Activated CD4-positive, alpha-beta T cell treated with anti-CD3 and anti-CD28 coated beads, Interleukin-2, amount 50 U/mL, for 1 hour (primary cell): ENCODE measurements around the gene PPP4R2.
"Not testable (repeated sequence)": the region's sequence is repeated elsewhere in the genome, so short reads cannot be mapped to it uniquely, and the experiment has no call there.

Experiments
- DNase-seq: peaks from one replicate; pipeline ENCODE4 v3.0.0-alpha.2; 2020

The PPP4R2 gene

GRCh38 chr3:73026760-73027113 lies 30.1 kb downstream of the PPP4R2 start:
- DNase-seq = no peak

GRCh38 chr3:73028803-73029202 lies 32.2 kb downstream of the PPP4R2 start:
- DNase-seq = no peak

GRCh38 chr3:73029321-73029796 lies 32.7 kb downstream of the PPP4R2 start:
- no peak for DNase-seq

- no peak for DNase-seq
These were observed 33.5 kb downstream of the PPP4R2 start for GRCh38 chr3:73030073-73030597.

GRCh38 chr3:73031573-73032103 lies 35.0 kb downstream of the PPP4R2 start:
- no peak for DNase-seq

GRCh38 chr3:73036694-73037591 lies 40.3 kb downstream of the PPP4R2 start:
- DNase-seq = no peak

GRCh38 chr3:73041537-73041936 lies 44.9 kb downstream of the PPP4R2 start:
- no peak for DNase-seq

- DNase-seq = no peak
These were observed 46.8 kb downstream of the PPP4R2 start for GRCh38 chr3:73043414-73043813.

- DNase-seq = no peak
These were observed 48.8 kb downstream of the PPP4R2 start for GRCh38 chr3:73045391-73045790.

- no peak for DNase-seq
These were observed 49.6 kb downstream of the PPP4R2 start for GRCh38 chr3:73046195-73046594.

- DNase-seq = no peak
These were observed 52.7 kb downstream of the PPP4R2 start for GRCh38 chr3:73049319-73049718.

GRCh38 chr3:73052857-73053256 lies 56.2 kb downstream of the PPP4R2 start:
- no peak for DNase-seq

- DNase-seq = no peak
These were observed 59.0 kb downstream of the PPP4R2 start for GRCh38 chr3:73055583-73055982.

- no peak for DNase-seq
These were observed 59.6 kb downstream of the PPP4R2 start for GRCh38 chr3:73056014-73056844.

- no peak for DNase-seq
These were observed 60.2 kb downstream of the PPP4R2 start for GRCh38 chr3:73056845-73057150.

- DNase-seq = no peak
These were observed 63.7 kb downstream of the PPP4R2 start for GRCh38 chr3:73060302-73060723.

GRCh38 chr3:73061416-73061815 lies 64.8 kb downstream of the PPP4R2 start, which contains the start of gene EBLN2:
Gene EBLN2, plus strand, starts transcription at chr3:73061659. Its CDS starts 423 bp downstream, at chr3:73062082.
- DNase-seq = no peak

GRCh38 chr3:73066243-73066642 lies 69.6 kb downstream of the PPP4R2 start:
- not testable (repeated sequence) for DNase-seq

GRCh38 chr3:73068419-73068818 lies 71.8 kb downstream of the PPP4R2 start:
- DNase-seq = no peak

GRCh38 chr3:73069187-73069586 lies 72.6 kb downstream of the PPP4R2 start:
- DNase-seq = no peak

GRCh38 chr3:73069775-73070444 lies 73.3 kb downstream of the PPP4R2 start:
- no peak for DNase-seq

- DNase-seq = no peak
These were observed 74.3 kb downstream of the PPP4R2 start for GRCh38 chr3:73070675-73071575.
